ENCODE results near the gene ARRDC2.

ARRDC2 gene

GRCh38 chr19:17988161-17988560, 19.8 kb upstream of the ARRDC2 start:
- H3K4me1 ChIP-seq = no peaks in the 10 kb centered on the region
- TF ChIP-seq CTCF (IDR thresholded peaks at IDR 0.05) = no peak
- H3K4me3 ChIP-seq (ENCODE audit: low read depth, low read length) = no peak overlapping the region
- H3K27me3 ChIP-seq (ENCODE audit: control insufficient read depth, insufficient read depth, low read length) = no peaks in the 10 kb centered on the region
- H3K9ac ChIP-seq = no peak overlapping the region
- no peaks in the 10 kb centered on the region for H3K9me3 ChIP-seq (ENCODE audit: control insufficient read depth, low read length)
- no peaks in the 10 kb centered on the region for H3K79me2 ChIP-seq
- no peaks in the 10 kb centered on the region for H3K36me3 ChIP-seq (ENCODE audit: control insufficient read depth, insufficient read depth, low read length)
- no peak overlapping the region for H3K27ac ChIP-seq
- H2AFZ ChIP-seq = no peak overlapping the region
- no peak overlapping the region for H3K4me2 ChIP-seq (ENCODE audit: low read length)

GRCh38 chr19:17989425-17990094, 18.4 kb upstream of the ARRDC2 start:
- H3K4me3 ChIP-seq (ENCODE audit: low read depth, low read length) = no peak overlapping the region
- no peak for TF ChIP-seq CTCF (IDR thresholded peaks at IDR 0.05)

GRCh38 chr19:17993076-17993813, 14.7 kb upstream of the ARRDC2 start:
- Histone ChIP-seq H3K36me3 (ENCODE audit: control insufficient read depth, insufficient read depth, low read length) (no peaks in the 10 kb centered on the region), H3K79me2 (no peaks in the 10 kb centered on the region), H3K27ac (no peak overlapping the region), H3K4me1 (no peaks in the 10 kb centered on the region), H3K9me3 (ENCODE audit: control insufficient read depth, low read length) (no peaks in the 10 kb centered on the region), H3K4me2 (ENCODE audit: low read length) (no peak overlapping the region), H2AFZ (no peak overlapping the region), H3K9ac (no peak overlapping the region), H3K27me3 (ENCODE audit: control insufficient read depth, insufficient read depth, low read length) (no peaks in the 10 kb centered on the region), H3K4me3 (ENCODE audit: low read depth, low read length) (no peak overlapping the region)
- no peak for TF ChIP-seq CTCF (IDR thresholded peaks at IDR 0.05)

More at GRCh38 chr19:17989425-17990094, 18.4 kb upstream of the ARRDC2 start:
- Histone ChIP-seq H3K9me3 (ENCODE audit: control insufficient read depth, low read length) (no peaks in the 10 kb centered on the region), H3K79me2 (no peaks in the 10 kb centered on the region), H3K27ac (no peak overlapping the region), H3K27me3 (ENCODE audit: control insufficient read depth, insufficient read depth, low read length) (no peaks in the 10 kb centered on the region), H2AFZ (no peak overlapping the region), H3K36me3 (ENCODE audit: control insufficient read depth, insufficient read depth, low read length) (no peaks in the 10 kb centered on the region), H3K4me2 (ENCODE audit: low read length) (no peak overlapping the region), H3K9ac (no peak overlapping the region), H3K4me1 (no peaks in the 10 kb centered on the region)

- TF ChIP-seq CTCF (IDR thresholded peaks at IDR 0.05) = peak; percentile 96
- Histone ChIP-seq H3K4me2 (ENCODE audit: low read length) (no peak overlapping the region), H3K4me3 (ENCODE audit: low read depth, low read length) (no peak overlapping the region), H2AFZ (no peak overlapping the region), H3K27me3 (ENCODE audit: control insufficient read depth, insufficient read depth, low read length) (no peaks in the 10 kb centered on the region), H3K4me1 (peaks cover 3% of the 10 kb centered on the region), H3K27ac (no peak overlapping the region), H3K36me3 (ENCODE audit: control insufficient read depth, insufficient read depth, low read length) (no peaks in the 10 kb centered on the region), H3K9ac (no peak overlapping the region), H3K9me3 (ENCODE audit: control insufficient read depth, low read length) (no peaks in the 10 kb centered on the region), H3K79me2 (peaks cover 2% of the 10 kb centered on the region)
These were observed 11.1 kb upstream of the ARRDC2 start for GRCh38 chr19:17996826-17997316.
